ENCODE results near the gene MYBPC3.

The MYBPC3 gene

GRCh38 chr11:47347137-47347536 lies 5.4 kb downstream of the MYBPC3 start:
- TF ChIP-seq, protein P1, sequence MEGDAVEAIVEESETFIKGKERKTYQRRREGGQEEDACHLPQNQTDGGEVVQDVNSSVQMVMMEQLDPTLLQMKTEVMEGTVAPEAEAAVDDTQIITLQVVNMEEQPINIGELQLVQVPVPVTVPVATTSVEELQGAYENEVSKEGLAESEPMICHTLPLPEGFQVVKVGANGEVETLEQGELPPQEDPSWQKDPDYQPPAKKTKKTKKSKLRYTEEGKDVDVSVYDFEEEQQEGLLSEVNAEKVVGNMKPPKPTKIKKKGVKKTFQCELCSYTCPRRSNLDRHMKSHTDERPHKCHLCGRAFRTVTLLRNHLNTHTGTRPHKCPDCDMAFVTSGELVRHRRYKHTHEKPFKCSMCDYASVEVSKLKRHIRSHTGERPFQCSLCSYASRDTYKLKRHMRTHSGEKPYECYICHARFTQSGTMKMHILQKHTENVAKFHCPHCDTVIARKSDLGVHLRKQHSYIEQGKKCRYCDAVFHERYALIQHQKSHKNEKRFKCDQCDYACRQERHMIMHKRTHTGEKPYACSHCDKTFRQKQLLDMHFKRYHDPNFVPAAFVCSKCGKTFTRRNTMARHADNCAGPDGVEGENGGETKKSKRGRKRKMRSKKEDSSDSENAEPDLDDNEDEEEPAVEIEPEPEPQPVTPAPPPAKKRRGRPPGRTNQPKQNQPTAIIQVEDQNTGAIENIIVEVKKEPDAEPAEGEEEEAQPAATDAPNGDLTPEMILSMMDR (IDR thresholded peaks at IDR 0.05; ENCODE audit: borderline replicate concordance, insufficient read depth, low read depth, low read length), result no peak
- H3K4me3 ChIP-seq (ENCODE audit: low read depth, low read length), result no peak overlapping the region

- TF ChIP-seq, protein P1 (IDR thresholded peaks at IDR 0.05; ENCODE audit: borderline replicate concordance, insufficient read depth, low read depth, low read length), result no peak
- H3K4me3 ChIP-seq (ENCODE audit: low read depth, low read length), result no peak overlapping the region
These were observed 6.5 kb downstream of the MYBPC3 start for GRCh38 chr11:47345890-47346563.

GRCh38 chr11:47342854-47343253 lies 9.6 kb downstream of the MYBPC3 start:
- TF ChIP-seq, protein P1 (IDR thresholded peaks at IDR 0.05; ENCODE audit: borderline replicate concordance, insufficient read depth, low read depth, low read length), result no peak
- H3K4me3 ChIP-seq (ENCODE audit: low read depth, low read length), result no peak overlapping the region

- TF ChIP-seq, protein P1 (IDR thresholded peaks at IDR 0.05; ENCODE audit: borderline replicate concordance, insufficient read depth, low read depth, low read length), result no peak
- H3K4me3 ChIP-seq (ENCODE audit: low read depth, low read length), result no peak overlapping the region
These were observed 10.3 kb downstream of the MYBPC3 start for GRCh38 chr11:47342036-47342803.

DNA sequence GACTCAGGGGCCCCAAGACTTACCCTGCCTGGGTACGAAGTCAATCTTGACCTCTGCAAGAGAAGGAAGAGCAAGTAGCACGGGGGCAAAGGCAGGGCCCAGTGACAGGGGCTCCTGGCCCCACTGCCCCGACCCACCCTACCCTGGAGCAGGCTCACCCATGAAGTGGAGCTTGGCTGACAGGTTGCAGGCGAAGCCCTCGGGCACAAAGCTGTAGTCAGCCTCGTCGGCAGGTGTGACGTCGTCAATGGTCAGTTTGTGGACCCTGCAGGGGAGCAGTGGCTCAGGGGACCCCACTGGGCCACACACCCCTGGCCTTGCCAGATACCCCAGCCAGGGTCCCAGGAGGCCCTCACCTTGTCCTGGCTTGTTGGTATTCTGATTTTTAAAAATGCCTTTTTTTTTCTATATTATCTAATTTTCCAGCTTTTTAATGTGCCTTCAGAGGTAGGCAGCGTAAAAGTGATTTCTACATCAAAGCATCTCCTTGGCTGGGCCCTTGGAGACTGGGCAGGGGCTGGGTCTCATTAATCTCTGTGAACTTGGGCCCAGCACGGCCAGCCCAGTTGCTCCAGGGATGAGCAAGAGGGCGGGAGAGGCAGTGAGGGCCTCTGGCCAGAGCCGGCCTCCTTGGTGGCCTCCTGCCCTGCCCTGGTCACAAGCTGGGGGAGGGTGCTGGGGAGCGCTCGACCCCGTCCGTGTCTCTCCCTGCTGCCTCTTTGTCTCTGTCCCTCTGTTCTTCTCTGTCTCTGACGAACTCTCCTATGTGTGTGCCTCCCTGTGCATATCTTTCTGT lies 11.3 kb downstream of the MYBPC3 start:
- H3K4me3 ChIP-seq (ENCODE audit: low read depth, low read length), result no peak overlapping the region
- TF ChIP-seq, protein P1 (IDR thresholded peaks at IDR 0.05; ENCODE audit: borderline replicate concordance, insufficient read depth, low read depth, low read length), result no peak

GRCh38 chr11:47340010-47340409 lies 12.5 kb downstream of the MYBPC3 start:
- no peak overlapping the region for H3K4me3 ChIP-seq (ENCODE audit: low read depth, low read length)
- TF ChIP-seq, protein P1 (IDR thresholded peaks at IDR 0.05; ENCODE audit: borderline replicate concordance, insufficient read depth, low read depth, low read length), result no peak
